Non-pigmented ciliary epithelial cell (primary cell): ENCODE data around the gene HINT3.
"Not testable (repeated sequence)": the region's sequence is repeated elsewhere in the genome, so short reads cannot be mapped to it uniquely, and the experiment has no call there.

Experiments
- DNase-seq: peaks from one replicate; pipeline ENCODE4 v3.0.0-alpha.2; 2010; ENCODE audit warnings: low read depth

The HINT3 gene

DNA sequence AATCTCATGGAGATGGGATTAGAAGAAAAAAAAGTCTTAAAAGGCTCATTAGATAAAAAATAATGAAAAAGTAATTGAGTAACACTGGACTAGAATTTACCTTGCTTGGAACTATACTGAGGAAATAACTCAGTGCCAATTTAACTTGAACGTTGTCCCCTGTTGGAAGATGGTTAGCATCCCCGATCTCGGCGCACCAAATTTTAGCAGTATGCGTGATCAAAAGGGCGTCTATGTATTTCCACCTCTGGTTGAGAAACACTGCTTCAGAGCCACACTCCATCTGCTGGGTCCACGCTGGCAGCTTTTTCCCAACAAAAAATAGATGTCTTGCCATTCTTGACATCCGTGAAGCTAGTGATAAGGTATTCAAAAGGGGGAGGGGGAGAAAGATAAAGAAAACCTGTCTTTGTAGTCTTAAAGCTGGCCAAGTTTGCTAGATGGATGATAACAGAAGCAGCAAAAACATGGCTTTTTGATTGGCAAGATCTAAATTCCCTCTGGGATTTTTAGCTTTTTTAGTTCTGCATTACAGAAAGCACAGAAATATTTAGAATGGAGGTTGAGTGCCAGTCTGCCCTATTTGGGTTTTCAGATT is 6.4 kb downstream of the HINT3 start:
- DNase-seq: no peak

GRCh38 chr6:125963817-125964216 is 7.2 kb downstream of the HINT3 start:
- no peak for DNase-seq

GRCh38 chr6:125966569-125966968 is 10.0 kb downstream of the HINT3 start:
- no peak for DNase-seq

GRCh38 chr6:125968493-125968892 is 11.9 kb downstream of the HINT3 start:
- DNase-seq: no peak

GRCh38 chr6:125970760-125971159 is 14.2 kb downstream of the HINT3 start:
- no peak for DNase-seq

GRCh38 chr6:125972478-125972877 is 15.9 kb downstream of the HINT3 start:
- DNase-seq: not testable (repeated sequence)

GRCh38 chr6:125974214-125974866 is 17.8 kb downstream of the HINT3 start:
- DNase-seq: no peak

GRCh38 chr6:125979101-125979500 is 22.5 kb downstream of the HINT3 start:
- DNase-seq: no peak

- no peak for DNase-seq
Observed at GRCh38 chr6:125981571-125982185, 25.1 kb downstream of the HINT3 start.

GRCh38 chr6:125983246-125983945 is 26.8 kb downstream of the HINT3 start:
- peak; percentile 70 for DNase-seq

GRCh38 chr6:125984311-125984710 is 27.7 kb downstream of the HINT3 start:
- peak; percentile 67 for DNase-seq

DNA sequence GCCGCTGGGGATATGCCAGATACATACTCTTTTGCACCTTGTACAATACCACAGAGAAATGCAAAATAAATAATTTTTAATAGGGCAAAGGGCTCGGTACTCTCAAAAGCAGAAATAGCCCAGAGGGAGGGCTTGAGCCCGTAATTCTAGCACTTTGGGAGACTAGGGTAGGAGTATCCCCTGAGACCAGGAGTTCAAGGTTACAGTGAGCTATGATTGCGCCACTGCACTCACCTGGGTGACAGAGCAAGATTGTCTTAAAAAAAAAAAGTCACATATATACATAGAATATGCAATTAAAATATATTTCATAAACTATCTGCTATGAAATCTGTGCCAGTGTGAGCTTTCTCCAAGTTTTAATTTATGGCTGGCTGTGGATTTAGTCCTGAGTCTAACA is 29.0 kb downstream of the HINT3 start:
- DNase-seq: no peak

DNA sequence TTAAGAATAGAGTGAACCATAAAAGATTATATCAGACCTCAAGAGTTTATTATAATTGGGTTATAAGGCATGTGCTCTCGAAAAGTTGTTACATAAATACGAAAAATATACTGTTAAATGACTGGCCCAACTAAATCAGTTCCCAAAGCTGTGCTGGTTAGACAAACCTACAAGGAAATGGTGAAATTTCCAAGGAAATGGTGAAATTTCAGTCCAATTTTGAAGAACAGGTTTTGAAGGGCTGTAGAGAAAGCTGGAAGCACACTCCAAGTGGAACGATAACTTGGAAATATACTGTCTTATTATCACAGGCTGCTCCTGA is 29.4 kb downstream of the HINT3 start:
- no peak for DNase-seq

DNA sequence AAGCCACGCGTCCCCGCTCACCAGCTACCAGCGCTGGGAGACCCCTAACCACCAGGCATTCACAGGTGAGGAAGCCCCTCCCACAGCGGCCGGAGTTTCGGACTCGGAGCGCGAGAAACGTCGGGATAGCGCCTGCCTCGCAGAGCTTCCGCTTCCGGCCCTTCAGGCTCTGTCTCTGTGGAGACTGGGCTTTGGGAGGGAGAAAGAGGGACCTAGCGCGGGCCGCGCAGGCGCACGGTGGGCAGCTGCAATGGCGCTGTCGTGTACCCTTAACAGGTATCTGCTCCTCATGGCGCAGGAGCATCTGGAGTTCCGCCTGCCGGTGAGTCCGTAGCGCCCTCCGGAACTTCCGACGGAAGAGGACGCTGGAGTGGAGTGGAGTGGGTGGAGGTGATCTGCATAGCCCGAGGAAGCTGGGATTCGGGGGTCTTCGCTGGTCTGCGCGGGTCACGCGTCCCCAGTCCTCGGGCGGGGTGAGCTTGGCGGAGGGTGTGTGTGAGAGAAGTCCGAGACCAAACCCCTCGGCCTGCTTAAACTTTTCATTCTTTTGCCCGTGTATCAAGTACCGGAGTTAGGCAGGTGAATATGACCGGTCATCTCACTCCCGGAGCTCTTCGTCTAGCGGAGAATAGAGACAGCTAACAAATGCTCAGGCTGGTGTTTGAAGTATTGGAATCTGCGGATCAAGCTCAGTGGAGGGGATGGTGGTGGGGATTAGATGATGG is 29.9 kb downstream of the HINT3 start, which contains the start of gene TRMT11:
Gene TRMT11 (plus strand): TSS at position 240 of the 725 bp plus-strand sequence. CDS start 11 bp downstream, at position 251.
- DNase-seq: peak; percentile 27

DNA sequence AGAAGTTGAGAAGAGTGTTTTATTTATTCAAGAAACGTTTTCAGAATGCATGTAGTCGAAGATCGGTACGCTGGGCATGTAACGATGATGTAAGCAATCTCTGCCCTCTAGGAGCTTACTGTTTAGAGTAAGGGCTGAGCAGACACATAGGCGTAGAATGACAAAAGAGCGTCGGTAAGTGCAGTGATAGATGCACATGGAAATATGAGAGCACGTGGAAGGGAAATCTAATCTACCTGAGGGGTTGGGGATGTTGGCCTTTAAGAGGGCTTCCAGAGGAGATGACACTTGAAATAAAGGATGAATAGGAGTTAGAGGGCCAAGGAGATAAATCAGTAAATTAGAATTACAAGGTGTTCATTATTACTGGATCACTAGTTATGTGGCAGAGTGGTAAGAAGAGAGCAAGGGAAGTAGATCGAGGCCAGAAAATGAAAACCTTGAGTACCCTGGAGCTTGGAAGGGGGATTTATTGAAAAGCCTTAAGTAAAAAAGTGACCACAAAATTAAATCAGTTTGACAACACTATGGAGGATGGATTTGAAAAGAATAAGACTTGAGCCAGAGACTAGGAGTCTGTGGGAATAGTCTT is 30.6 kb downstream of the HINT3 start:
- no peak for DNase-seq

- no peak for DNase-seq
Observed at GRCh38 chr6:125988280-125988679, 31.7 kb downstream of the HINT3 start.

- no peak for DNase-seq
Observed at GRCh38 chr6:125989631-125990030, 33.1 kb downstream of the HINT3 start.

GRCh38 chr6:125991653-125992052 is 35.1 kb downstream of the HINT3 start:
- no peak for DNase-seq

- DNase-seq: no peak
Observed at GRCh38 chr6:125994670-125995488, 38.3 kb downstream of the HINT3 start.

DNA sequence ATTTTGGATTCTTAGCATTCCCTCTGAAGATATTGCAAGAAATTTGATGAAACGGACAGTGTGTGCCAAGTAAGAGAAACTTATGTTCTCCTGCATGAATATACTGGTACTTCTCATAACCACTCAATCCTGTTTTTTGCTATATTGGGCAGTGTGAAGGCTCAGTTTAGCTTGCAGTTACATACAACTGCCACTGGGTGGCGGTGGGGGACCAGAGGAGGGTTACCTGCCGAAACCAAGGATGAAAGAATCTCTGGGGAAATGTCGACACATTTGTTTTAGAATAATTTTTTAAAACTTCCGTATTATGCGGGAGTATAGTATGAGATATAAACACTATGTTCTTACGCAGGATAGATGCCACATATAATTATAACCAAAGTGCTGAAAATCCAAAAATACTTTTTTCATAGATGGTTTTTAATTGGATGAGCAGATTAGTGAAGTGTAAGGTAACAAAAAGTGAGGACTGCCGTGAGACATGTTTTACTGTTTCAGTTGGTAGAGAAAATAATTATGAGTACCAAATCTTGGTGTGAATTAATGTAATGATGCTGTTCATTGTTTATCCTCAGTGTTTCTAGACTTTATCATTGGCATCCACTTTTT is 39.5 kb downstream of the HINT3 start:
- no peak for DNase-seq
